GM18861 (cell line): ENCODE results near the gene MARCHF9.

Experiments
- ATAC-seq: cut with Tn5 transposase; IDR thresholded peaks from one replicate; pipeline ENCODE4 v1.9.1; 2021; ENCODE audit not compliant: unreplicated experiment

Gene MARCHF9

GRCh38 chr12:57795354-57795753 lies 40.5 kb downstream of the MARCHF9 start:
- no peak for ATAC-seq

- ATAC-seq, result no peak
These were observed 42.1 kb downstream of the MARCHF9 start for GRCh38 chr12:57796996-57797395.

GRCh38 chr12:57797933-57798332 lies 43.0 kb downstream of the MARCHF9 start:
- no peak for ATAC-seq

GRCh38 chr12:57800965-57801364 lies 46.1 kb downstream of the MARCHF9 start:
- ATAC-seq, result no peak

GRCh38 chr12:57802607-57803006 lies 47.7 kb downstream of the MARCHF9 start:
- ATAC-seq, result no peak

- no peak for ATAC-seq
These were observed 48.5 kb downstream of the MARCHF9 start for GRCh38 chr12:57803319-57803893.

GRCh38 chr12:57806677-57807076 lies 51.8 kb downstream of the MARCHF9 start:
- no peak for ATAC-seq

GRCh38 chr12:57807285-57807684 lies 52.4 kb downstream of the MARCHF9 start:
- ATAC-seq, result no peak

GRCh38 chr12:57808351-57808750 lies 53.4 kb downstream of the MARCHF9 start:
- ATAC-seq, result no peak

- ATAC-seq, result no peak
These were observed 54.5 kb downstream of the MARCHF9 start for GRCh38 chr12:57809425-57809824.
